ENCODE results near the gene PNPLA7.

GRCh38 chr9:137544176-137544760 is 5.9 kb downstream of the PNPLA7 start:
- no peak for TF ChIP-seq POLR2A (IDR thresholded peaks at IDR 0.05)
- no peak for TF ChIP-seq CTCF (IDR thresholded peaks at IDR 0.05)
- TF ChIP-seq POLR2AphosphoS5 (IDR thresholded peaks at IDR 0.05): no peak
- no peak for TF ChIP-seq EP300 (IDR thresholded peaks at IDR 0.05)

Data from suprapubic skin (tissue), 4 donors.